Thyroid gland (tissue), 4 donors: ENCODE data around the gene GLP1R.

Source experiments
- POLR2A ChIP-seq, 2 donors: fragments of 450-650 bp; IDR thresholded peaks; one replicate each; pipeline ENCODE4 v1.6.1; 2017; ENCODE audit warnings: antibody characterized with exemption in 2 of 2, mild to moderate bottlenecking in 2 of 2, moderate library complexity in 1 of 2
- TF ChIP-seq, protein P1 (sequence below), 6 experiments: fragments of 200-600 bp in 3 of 6; fragments of 450-650 bp in 3 of 6; sonication (generic) in 3 of 6; IDR thresholded peaks; one replicate each; pipeline ENCODE4 v1.5.1; 2016 to 2019; ENCODE audit warnings: antibody characterized with exemption in 6 of 6, mild to moderate bottlenecking in 2 of 6, inconsistent platforms in 1 of 6, moderate library complexity in 1 of 6

DNA sequence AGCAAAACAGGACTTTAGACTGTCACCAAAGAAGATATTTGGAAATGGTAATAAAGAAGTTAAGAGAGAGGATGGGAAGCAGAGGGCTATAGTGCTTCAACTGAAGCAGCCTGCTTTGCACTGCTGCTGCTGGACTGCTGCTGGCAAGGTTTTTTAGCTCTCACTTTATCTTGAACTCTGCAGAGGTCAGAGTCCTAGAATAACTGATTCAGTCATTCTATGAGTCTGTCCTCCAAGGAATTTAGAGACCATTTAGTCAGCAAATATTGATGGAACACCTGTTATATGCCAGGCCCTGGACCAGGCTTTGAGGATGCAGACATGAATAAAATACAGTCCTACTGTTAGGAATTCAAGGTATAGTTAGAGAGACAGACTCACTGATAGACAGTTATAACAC lies 75.5 kb downstream of the GLP1R start:
- no peak for TF ChIP-seq POLR2A (IDR thresholded peaks at IDR 0.05)
- TF ChIP-seq, protein P1, sequence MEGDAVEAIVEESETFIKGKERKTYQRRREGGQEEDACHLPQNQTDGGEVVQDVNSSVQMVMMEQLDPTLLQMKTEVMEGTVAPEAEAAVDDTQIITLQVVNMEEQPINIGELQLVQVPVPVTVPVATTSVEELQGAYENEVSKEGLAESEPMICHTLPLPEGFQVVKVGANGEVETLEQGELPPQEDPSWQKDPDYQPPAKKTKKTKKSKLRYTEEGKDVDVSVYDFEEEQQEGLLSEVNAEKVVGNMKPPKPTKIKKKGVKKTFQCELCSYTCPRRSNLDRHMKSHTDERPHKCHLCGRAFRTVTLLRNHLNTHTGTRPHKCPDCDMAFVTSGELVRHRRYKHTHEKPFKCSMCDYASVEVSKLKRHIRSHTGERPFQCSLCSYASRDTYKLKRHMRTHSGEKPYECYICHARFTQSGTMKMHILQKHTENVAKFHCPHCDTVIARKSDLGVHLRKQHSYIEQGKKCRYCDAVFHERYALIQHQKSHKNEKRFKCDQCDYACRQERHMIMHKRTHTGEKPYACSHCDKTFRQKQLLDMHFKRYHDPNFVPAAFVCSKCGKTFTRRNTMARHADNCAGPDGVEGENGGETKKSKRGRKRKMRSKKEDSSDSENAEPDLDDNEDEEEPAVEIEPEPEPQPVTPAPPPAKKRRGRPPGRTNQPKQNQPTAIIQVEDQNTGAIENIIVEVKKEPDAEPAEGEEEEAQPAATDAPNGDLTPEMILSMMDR (IDR thresholded peaks at IDR 0.05), result no peak
